SKM-1 treated with dmso at 0.1 percent for 144 hours (cell line): Measurements from ENCODE around the gene SUMO3.

Experiments
- DNase-seq: peaks from one replicate; lab custom pipeline; 2025; ENCODE audit not compliant: unreplicated experiment; lab: John Stamatoyannopoulos, UW

SUMO3 gene

GRCh38 chr21:44762221-44763049 lies 55.4 kb downstream of the SUMO3 start:
- DNase-seq, result no peak

- no peak for DNase-seq
These were observed 56.1 kb downstream of the SUMO3 start for GRCh38 chr21:44761747-44762208.

GRCh38 chr21:44761011-44761729 lies 56.7 kb downstream of the SUMO3 start:
- DNase-seq, result no peak

GRCh38 chr21:44760376-44760775 lies 57.5 kb downstream of the SUMO3 start:
- no peak for DNase-seq

- DNase-seq, result no peak
These were observed 58.1 kb downstream of the SUMO3 start for GRCh38 chr21:44759628-44760285.

GRCh38 chr21:44758781-44759627 lies 58.9 kb downstream of the SUMO3 start:
- DNase-seq, result no peak

- no peak for DNase-seq
These were observed 59.7 kb downstream of the SUMO3 start for GRCh38 chr21:44758141-44758561.

GRCh38 chr21:44757731-44758130 lies 60.1 kb downstream of the SUMO3 start:
- DNase-seq, result no peak

GRCh38 chr21:44756423-44757185 lies 61.3 kb downstream of the SUMO3 start:
- no peak for DNase-seq
